ENCODE results near the gene NAT8.

- TF ChIP-seq CTCF (conservative IDR thresholded peaks at IDR 0.05; ENCODE audit: low read length) (no peak), EZH2phosphoT487 (IDR thresholded peaks at IDR 0.05; ENCODE audit: borderline replicate concordance) (no peak)
These were observed 12.0 kb upstream of the NAT8 start for GRCh38 chr2:73654175-73654574.
